LoVo (cell line): ENCODE measurements around the gene PCED1B.

Experiments used
- DNase-seq: peaks from one replicate; pipeline ENCODE4 v3.0.0-alpha.2; 2016; ENCODE audit warnings: low spot score

PCED1B gene

DNA sequence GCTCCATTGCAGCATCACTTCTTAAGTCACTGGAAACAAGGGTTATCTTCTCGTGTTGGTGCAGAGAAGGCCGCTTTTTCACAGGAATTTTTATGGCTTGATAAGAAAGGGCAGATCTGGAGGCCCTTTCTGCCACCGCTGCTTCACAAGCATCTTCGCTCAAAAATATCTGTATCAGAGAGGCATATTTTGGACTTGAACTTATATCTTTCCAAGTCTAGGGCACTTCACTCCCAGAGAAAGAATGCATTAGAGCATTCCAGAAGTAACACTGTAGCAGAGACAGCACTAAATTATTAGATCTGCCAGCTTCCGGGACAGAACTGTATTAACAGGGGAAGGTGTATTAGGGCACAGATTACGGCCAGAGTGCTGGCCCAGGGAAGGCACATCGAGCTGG is 152.0 kb downstream of the PCED1B start:
- DNase-seq, result no peak

DNA sequence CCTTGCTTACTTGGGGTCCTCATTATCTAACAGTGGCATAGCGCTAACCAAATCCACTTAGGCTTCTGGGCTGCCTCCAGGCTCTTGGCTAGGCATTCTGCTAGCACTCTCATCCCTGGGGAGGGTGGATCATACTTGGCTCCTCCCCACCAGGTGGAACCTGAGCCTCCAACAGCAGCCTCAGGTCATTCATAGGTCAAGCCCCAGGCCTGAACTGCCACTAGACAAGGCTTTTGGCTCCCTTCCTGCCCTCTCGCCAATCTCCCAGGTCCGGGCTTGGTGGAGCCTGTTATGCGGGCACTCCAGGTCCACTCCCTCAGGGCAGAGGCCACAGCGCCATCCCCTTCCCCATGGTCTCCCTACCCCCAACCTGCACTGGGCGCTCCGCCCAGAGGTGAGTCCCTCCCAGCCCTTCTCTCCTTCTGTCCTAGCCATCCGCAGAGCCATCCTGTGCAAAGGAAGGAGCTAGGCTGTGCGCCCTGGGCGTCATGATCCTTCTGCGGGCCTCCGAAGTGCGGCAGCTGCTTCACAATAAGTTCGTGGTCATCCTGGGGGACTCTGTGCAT is 155.2 kb downstream of the PCED1B start:
- DNase-seq, result no peak

DNA sequence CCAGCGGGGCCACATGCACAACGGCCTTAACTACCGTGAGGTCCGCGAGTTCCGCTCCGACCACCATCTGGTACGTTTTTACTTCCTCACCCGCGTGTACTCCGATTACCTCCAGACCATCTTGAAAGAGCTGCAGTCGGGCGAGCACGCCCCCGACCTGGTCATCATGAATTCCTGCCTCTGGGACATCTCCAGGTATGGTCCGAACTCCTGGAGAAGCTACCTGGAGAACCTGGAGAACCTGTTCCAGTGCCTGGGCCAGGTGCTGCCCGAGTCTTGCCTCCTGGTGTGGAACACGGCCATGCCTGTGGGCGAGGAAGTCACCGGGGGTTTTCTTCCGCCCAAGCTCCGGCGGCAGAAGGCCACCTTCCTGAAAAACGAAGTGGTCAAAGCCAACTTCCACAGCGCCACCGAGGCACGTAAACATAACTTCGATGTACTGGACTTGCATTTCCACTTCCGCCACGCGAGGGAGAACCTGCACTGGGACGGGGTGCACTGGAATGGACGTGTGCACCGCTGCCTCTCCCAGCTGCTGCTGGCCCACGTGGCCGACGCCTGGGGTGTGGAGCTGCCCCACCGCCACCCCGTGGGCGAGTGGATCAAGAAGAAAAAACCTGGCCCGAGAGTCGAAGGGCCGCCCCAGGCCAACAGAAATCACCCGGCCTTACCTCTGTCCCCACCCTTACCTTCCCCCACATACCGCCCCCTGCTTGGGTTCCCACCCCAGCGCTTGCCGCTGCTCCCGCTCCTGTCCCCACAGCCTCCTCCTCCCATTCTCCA is 156.0 kb downstream of the PCED1B start:
- DNase-seq, result no peak

DNA sequence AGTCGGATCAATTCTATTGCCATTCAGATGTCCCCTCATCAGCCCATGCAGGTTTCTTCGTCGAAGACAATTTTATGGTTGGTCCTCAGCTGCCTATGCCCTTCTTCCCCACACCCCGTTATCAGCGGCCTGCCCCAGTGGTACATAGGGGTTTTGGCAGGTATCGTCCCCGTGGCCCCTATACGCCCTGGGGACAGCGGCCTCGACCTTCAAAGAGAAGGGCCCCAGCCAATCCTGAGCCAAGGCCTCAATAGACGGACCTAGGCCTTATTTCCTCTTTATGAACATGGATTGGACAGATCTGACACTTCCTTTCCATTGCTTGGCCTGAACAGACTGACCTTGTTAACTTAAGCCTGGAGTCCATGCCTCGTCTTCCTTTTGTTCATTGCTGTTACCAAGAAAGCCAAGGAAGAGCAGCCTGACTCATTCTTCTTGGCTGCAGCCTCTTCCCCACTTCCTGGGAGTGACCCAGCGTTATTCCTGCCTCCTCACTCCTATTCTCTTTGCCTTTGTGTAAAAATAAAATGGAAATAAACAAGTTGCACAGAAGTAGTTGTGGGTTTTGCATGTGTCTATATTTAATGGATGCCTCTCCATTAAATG is 156.8 kb downstream of the PCED1B start:
- DNase-seq, result peak; percentile 60

DNA sequence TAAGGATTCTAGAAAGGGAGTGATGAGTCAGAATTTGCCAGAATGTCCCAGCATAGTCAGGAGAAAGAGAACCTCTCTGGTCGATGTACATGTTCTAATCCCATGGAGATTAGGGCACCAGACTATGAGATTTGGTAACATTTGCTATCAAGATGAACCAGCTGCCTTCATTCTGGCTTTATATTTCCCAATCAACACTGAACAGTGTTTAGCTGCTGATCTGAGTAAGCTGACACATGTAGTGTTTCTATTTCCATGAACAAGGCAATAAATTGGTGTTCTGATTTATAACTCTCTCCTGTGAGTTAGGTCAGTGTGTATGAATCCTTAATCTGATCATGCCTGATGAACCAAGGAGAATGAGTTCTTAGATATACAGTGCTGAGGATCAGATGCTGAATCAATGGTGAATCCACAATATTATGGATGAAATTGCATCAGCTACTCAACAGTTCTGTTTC is 158.4 kb downstream of the PCED1B start:
- no peak for DNase-seq

DNA sequence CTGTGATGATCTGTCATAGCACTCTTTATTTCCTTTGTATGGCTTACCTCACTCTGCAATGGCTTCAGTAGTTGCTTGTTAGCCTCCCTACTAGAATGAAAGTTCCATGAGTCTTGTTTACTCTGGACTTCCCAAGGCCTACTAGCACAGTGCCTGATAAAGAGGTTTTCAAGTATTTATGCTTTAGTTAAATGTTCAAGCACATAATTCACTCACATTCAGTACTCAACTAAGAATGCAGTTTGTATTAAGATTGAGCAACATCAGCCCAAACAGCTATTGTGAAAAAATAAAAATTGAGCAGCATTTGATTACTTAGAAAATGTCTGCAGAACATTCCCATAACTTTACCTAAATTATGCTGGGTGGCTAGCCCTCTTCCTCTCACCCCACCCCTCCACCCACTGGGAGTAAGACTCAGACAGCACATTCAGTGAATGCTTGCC is 159.3 kb downstream of the PCED1B start:
- no peak for DNase-seq

DNA sequence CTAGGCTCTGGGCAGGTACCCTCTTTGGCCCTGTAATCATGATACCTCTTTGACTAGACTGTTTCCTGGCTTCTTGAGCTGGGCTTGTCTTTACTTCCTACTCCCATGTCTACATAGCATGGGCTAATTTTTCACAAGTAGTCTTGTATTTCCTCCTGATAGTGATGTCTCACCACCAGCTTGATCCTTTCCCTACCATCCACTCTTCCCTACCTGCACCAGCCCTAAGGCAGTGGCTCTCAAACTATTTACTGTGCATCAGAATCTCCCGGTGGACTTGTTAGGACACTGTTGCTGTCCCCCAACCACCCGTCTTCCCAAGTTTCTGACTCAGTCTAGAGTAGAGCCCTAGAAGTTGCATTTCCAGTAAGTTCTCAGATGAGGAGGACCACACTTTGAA is 163.0 kb downstream of the PCED1B start:
- no peak for DNase-seq

DNA sequence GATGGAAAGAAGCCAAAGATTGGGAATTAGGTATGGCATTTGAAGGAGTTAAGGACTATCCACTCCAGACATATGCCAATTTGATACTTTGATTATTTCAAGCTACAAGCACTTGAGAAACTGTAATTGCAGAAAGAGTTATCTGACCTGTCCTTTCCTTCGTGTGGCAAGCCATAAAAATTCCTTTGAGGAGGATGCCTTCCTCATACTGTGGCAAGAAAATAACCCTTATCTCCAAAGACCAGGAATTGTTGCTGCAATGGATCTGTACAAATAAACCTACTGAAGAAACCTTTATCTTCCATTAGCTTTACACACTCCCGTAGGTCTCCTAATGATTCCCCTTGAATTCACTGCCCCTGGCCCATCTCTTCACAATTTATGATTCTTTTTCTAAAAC is 165.4 kb downstream of the PCED1B start:
- peak; percentile 85 for DNase-seq

DNA sequence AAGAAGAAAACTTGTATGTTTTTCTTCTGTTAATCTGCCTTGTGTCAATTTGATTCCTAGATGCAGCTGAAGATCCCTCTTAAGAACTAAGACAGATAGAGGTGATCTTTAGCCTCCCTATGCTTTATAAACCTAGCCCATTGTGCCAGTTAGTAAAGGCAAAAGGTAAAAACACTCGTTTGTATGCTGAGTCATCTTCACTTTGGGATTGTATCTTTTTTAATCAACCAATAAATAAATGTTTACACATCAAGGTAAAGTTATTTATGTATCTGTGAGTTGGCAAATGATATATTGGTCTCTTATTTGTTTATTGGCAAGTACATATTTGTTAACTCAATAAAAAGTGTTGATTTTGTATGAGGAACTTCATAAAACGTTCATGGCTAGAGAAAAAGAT is 166.2 kb downstream of the PCED1B start:
- peak; percentile 50 for DNase-seq

DNA sequence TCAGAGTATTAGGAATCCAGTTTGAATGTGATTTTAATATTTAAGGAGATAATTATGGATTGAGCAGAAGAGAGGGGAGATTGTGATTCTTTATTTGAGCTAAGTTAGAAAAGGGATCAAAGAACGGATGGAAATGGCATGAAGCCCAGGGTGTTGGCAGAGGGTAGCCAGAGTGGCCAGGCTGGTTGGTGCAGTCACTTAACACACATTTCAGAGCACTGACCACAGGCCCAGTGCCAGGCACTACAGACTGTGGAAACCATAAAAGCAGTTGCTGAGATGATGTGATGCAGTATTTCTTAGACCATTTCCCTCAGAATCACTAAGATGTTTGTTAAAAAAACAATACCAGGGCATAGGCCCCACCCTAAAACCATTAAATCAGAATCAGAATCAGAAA is 168.0 kb downstream of the PCED1B start:
- DNase-seq, result peak; percentile 71

DNA sequence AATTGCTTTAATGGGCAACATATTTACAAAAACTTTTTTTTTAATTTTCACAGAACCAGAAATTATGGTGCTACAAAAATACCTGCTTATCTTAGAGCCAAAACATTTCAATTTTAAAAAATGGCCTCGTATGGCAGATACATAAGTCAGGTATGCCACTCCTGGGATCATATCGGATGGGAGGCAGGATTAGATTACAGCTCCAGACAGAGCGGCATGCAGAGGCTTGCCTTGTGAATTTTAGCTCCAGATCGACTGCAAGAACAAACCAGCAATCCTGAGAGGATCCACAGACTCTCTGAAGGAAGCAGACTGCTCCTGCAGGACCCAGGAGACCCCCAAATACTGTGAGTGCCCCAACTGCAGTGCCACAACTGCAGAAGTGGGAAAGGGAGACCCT is 169.7 kb downstream of the PCED1B start:
- DNase-seq, result no peak

DNA sequence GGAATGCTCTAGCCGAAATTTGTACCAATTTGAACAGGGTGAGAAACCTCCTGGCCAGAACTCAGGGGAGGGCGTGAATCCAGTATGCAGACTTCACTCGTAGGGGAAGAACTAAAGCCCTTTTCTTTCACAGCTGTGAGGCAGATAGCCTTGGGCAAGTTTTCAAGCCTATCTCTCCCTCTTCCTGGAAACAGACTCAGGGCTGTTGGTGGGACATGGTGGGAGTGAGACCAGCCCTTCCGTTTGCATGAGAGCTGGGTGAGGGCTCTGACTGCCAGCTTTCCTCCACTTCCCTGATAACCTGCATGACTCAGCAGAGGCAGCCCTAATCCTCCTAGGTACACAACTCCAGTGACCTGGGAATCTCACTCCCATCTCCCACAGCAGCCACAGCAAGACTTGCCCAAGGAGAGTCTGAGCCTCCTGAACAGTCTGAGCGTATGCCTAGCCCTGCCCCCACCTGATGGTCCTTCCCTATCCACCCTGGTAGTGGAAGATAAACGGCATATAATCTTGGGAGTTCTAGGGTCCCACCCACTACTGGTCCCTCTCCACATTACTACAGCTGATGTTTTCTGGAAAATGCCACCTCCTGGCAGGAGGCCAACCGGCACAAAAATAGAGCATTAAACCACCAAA is 170.4 kb downstream of the PCED1B start:
- DNase-seq, result peak; percentile 82

DNA sequence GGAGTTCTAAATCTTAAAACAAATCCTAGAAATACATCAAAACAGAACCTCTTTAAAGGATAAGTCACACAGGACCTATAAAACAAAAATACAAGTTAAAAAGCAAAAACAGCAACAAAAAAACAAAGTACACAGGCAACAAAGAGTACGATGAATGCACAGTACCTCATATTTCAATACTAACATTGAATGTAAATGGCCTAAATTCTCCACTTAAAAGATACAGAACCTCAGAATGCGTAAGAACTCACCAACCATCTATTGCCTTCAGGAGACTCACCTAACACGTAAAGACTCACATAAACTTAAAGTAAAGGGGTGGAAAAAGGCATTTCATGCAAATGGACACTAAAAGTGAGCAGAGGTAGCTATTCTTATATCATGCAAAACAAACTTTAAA is 172.5 kb downstream of the PCED1B start:
- no peak for DNase-seq

DNA sequence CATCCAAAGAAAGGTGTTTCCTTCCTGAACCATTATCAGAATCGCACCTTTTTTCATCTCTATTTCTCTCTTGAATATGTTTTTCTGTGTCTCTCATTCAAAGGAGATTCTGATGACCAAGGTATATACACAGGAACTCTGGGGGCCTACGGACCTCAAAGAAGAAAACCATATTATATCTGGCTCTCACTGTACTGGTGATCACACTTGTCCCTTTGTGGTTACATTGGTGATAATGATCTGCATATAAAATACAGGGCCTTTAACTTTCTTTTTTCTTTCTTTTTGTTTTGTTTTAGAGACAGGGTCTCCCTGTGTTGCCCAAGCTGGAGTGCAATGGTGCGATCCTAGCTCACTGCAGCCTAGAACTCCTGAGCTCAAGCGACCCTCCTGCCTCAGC is 185.5 kb downstream of the PCED1B start:
- no peak for DNase-seq

DNA sequence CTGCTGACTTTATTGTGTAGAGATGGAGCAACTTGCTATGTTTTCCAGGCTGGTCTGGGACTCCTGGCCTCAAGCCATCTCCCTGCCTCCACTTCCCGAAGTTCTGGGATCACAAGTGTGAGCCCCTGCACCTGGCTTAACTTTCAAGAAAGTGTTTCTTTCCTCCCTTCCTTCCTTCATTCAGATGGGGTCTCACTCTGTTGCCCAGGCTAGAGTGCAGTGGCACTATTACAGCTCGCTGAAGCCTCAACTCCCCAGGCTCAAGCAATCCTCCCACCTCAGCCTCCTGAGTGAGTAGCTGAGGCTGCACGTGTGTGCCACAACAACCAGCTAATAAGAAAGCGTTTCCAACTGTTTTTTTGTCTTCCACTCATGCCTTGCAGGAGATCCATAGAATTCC is 186.0 kb downstream of the PCED1B start:
- no peak for DNase-seq

DNA sequence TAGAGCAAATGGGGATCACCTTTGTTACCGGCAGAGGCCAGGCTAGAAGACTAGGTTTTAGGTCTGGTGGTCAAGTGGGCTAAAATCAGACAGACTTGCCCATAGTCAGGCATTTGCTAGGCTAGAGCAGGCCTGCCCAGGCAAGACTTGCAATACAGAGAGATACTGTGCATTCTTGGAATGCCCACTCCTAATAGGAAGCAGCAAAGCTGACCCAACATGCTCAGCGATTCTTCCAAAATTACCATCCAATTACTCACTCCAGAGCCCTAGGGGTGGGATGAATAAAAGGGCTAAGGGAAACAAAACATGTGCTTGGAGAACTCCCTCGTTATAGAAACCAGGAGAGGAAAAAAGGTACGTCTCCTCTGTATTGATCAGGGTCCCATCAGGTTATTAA is 188.2 kb downstream of the PCED1B start:
- no peak for DNase-seq

DNA sequence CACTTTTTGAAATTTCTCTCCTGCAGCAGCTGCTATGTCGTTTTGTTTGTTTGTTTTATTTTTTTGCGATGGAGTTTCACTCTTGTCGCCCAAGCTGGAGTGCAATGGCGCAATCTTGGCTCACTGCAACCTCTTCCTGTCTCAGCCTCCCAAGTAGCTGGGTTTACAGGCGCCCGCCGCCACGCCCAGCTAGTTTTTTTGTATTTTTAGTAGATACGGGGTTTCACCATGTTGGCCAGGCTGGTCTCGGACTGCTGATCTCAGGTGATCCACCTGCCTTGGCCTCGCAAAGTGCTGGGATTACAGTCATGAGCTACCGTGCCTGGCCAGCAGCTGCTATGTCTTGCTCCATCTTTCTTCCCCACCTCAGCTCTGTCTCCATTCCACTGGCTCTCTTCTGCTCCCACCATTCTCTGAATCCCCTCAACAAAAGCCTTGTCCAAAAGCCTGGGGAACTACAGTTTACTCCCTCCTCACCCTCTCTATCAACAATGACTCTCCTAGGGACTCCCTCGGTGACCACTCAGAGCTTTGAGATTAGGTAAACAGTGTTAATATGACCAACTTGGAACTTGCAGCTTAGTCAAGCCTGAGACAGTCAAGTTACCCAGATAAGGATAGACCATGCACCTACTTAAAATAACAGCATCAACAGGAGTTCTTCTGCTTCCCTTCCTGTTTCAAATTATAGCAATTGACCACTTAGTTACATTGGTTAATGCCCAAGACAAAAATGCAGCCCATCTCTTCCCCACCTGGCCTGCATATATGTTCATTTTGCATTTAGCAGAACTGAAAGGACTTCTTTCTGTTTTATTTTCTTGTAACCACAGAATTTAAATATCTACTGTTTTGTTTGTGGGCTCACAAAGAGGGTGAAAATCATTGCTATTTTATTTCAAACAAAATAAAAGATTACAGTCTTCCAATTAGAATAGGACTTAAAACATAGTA is 189.4 kb downstream of the PCED1B start:
- no peak for DNase-seq

DNA sequence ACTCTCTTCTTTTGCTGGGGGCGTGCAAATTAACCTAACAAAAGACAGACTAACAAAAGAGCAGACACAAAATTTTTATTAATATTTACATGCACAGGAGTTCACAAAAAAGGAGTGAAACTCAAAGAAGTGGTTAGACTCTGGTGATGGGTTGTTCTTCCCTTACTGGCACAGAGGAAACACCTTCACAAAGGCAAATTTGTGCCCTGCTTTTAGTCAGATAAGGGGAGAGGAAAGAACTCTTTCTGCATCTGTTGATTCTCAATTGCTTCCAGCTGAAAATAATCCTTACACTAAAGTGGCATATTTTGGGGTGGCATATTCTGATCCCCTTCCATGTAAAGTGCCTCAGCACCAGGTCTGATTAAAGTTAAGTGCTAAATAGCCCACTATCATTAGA is 190.5 kb downstream of the PCED1B start:
- DNase-seq, result no peak

DNA sequence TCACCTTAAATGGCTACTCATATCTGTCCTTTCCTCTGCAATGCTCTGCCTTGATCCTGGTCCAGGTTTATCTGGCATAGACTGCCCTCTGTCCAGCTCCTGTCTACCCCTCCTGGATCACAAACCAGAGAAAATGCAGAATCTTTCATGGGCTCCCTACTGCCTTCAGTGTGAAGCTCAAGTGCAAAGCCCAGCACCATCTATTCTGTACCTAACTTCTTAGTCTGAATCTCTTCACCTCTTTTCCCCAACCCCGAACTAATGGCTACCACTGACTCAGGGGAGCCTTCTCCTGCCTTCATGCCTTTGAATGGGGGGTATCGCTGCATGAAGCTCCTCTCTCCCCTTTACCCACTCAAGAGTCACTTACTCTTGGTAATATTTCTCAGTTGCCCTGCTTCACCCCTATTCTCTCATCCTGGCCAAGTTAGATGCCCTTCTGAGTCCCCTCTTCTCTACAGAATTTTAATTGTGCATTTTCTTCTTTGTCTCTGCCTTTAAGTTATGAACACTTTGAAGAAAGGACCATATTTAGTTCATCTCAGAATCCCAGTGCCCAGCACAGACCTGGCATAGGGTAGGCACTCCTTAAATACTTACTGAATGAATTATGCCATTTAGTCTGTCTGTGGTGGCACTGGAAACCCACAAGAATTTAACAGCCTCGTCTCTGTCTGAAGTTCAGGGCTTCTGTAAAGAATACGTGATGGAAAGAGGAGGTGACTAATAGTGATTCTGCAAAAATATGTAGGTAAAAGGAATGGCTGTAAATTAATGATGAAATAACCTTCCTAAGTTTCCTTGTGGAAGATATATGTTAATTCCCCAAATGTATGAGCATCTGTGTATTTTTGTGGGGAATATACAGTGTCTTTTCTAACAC is 191.6 kb downstream of the PCED1B start:
- peak; percentile 99 for DNase-seq

DNA sequence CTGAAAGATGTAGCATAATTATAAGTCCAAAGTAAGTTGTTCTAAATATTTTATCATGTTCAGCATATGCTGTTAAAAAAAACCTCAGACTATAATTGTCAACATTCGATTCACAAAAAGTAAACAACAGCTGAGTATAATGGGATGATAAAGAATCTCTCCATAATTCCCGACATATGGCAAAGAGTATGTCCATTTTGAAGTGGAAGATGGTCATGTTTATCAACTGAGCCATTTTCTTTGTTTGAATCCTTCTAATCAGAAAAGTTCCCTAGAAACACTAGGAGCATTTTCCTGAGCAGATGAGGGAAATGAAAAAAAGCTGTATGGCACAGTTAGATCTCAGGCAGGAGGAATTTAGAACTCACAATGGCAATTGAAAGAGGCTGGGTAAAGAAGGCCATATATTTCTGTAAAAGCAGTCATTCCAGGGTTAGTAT is 192.4 kb downstream of the PCED1B start:
- DNase-seq, result no peak
